ENCODE data around the gene USP37. TPM values are rescaled to one million over a fixed set of nuclear protein-coding genes. Genes with fewer than 3 reads are reported as not detected.

The USP37 gene
- total RNA-seq, 1 experiment from 2014 or later = 31.0 TPM

DNA sequence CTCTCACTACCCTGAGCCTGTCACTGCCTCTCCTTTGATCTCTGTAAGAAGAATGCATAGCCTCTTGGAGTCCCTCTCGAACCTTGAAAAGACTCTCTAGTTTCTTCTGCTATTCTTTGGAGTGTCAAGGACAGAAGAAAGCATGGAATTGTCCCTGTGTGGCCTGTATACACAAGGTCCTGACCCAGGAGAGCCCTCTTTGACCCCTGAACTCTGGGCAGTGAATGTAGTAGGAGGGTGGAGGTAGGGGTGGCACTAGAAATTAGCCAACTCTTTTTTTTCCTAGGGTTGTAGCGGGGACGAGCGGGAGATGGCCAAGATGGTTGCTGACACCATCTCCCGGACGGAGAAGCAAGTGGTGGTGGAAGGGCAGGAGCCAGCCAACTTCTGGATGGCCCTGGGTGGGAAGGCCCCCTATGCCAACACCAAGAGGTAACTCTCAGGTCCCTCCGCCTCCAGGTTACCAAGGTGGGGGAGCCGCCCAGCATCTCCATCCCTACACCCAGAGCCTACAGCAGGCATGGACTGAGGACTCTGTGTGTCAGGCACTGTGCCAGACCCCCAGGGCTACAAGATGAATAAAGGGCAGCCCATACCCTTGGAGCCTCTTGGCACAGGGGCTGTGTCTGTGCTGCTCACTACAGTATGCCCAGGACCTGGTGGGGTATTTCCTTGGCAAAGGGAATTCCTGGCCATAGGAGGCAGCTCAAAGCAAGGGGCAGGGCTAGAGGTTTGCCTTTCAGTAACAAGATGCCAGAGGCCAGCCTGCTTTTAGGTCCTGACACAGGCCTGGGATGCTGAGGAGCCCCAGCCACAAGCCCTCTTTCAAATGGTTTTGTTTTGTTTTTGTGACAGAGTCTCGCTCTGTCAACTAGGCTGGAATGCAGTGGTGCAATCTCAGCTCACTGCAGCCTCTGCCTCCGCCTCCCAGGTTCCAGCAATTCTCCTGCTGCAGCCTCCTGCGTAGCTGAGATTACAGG is 132.9 kb downstream of the USP37 start:
- CTCF ChIA-PET = no interaction called here
- H3K27me3 ChIP-seq (replicated peaks; ENCODE audit: insufficient read depth, low read depth, low read length, poor library complexity) = no peaks in the 10 kb centered on the region
- POLR2A ChIA-PET (ENCODE audit: low non-redundant PET) = no interaction called here
- intact Hi-C loops (cut with micrococcal nuclease; ENCODE audit: unreplicated experiment) = no loop called here
- no peak overlapping the region for H3K27ac ChIP-seq (ENCODE audit: low read depth, low read length, poor library complexity, severe bottlenecking)
- no TSS peak for BruUV-seq (replicated peaks)
- no peak for DNase-seq (ENCODE audit: low spot score)
- no peaks in the 10 kb centered on the region for H3K4me1 ChIP-seq (ENCODE audit: insufficient read depth, low read length, poor library complexity, severe bottlenecking)
- no peaks in the 10 kb centered on the region for H3K36me3 ChIP-seq (ENCODE audit: insufficient read depth, low read length, poor library complexity, severe bottlenecking)
- TF ChIP-seq, protein P1, sequence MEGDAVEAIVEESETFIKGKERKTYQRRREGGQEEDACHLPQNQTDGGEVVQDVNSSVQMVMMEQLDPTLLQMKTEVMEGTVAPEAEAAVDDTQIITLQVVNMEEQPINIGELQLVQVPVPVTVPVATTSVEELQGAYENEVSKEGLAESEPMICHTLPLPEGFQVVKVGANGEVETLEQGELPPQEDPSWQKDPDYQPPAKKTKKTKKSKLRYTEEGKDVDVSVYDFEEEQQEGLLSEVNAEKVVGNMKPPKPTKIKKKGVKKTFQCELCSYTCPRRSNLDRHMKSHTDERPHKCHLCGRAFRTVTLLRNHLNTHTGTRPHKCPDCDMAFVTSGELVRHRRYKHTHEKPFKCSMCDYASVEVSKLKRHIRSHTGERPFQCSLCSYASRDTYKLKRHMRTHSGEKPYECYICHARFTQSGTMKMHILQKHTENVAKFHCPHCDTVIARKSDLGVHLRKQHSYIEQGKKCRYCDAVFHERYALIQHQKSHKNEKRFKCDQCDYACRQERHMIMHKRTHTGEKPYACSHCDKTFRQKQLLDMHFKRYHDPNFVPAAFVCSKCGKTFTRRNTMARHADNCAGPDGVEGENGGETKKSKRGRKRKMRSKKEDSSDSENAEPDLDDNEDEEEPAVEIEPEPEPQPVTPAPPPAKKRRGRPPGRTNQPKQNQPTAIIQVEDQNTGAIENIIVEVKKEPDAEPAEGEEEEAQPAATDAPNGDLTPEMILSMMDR (conservative IDR thresholded peaks at IDR 0.05; ENCODE audit: low read depth, low read length) = no peak
- no peaks in the 10 kb centered on the region for H3K9me3 ChIP-seq (ENCODE audit: low read depth, low read length, poor library complexity, severe bottlenecking)
- no peak overlapping the region for H3K4me3 ChIP-seq (ENCODE audit: low read depth, low read length, poor library complexity, severe bottlenecking)

DNA sequence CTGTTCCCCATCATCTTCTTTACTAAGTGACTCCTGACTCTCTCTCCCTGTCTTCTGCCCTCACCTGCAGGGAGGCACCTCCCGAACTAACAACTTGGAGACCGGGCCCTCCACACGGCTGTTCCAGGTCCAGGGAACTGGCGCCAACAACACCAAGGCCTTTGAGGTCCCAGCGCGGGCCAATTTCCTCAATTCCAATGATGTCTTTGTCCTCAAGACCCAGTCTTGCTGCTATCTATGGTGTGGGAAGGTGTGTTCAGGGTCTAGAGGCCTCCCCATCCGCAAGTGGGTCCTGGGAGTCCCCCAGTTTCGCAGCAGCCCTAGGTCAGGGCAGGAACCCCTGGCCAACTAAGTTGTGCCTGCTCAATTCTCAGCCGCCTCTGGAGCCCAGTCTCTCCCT is 133.7 kb downstream of the USP37 start:
- DNase-seq (ENCODE audit: low spot score) = no peak
- TF ChIP-seq, protein P1 (conservative IDR thresholded peaks at IDR 0.05; ENCODE audit: low read depth, low read length) = no peak
- no peak for TF ChIP-seq EZH2 (IDR thresholded peaks at IDR 0.05; ENCODE audit: borderline replicate concordance, low read depth, low read length, poor library complexity, severe bottlenecking)
- Histone ChIP-seq H3K4me3 (ENCODE audit: low read depth, low read length, poor library complexity, severe bottlenecking) (no peak overlapping the region), H3K9me3 (ENCODE audit: low read depth, low read length, poor library complexity, severe bottlenecking) (no peaks in the 10 kb centered on the region), H3K27me3 (replicated peaks; ENCODE audit: insufficient read depth, low read depth, low read length, poor library complexity) (no peaks in the 10 kb centered on the region), H3K36me3 (ENCODE audit: insufficient read depth, low read length, poor library complexity, severe bottlenecking) (no peaks in the 10 kb centered on the region), H3K27ac (ENCODE audit: low read depth, low read length, poor library complexity, severe bottlenecking) (no peak overlapping the region), H3K4me1 (ENCODE audit: insufficient read depth, low read length, poor library complexity, severe bottlenecking) (no peaks in the 10 kb centered on the region)
- CTCF ChIA-PET = no interaction called here
- intact Hi-C loops (cut with micrococcal nuclease; ENCODE audit: unreplicated experiment) = no loop called here
- POLR2A ChIA-PET (ENCODE audit: low non-redundant PET) = no interaction called here
- no TSS peak for BruUV-seq (replicated peaks)

DNA sequence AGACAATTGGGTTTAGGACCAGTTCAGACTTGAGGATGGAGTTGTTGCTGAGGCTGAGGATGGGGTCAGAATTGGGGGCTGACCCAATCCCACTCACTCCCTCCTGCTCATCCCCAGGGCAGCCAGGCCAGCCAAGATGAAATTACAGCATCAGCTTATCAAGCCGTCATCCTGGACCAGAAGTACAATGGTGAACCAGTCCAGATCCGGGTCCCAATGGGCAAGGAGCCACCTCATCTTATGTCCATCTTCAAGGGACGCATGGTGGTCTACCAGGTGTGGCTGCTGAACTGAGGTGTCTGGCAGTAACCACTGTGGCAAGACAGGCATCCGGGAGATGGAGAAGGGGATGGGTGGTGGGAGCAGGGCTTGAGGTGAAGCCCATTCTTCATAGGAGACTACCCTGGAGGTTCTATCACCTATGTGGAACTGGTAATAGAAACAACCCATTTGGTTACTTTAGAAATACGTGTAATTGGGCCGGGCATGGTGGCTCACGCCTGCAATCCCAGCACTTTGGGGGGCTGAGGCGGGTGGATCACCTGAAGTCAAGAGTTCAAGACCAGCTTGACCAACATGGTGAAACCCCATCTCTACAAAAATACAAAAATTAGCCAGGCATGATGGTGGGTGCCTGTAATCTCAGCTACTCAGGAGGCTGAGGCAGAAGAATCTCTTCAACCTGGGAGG is 135.3 kb downstream of the USP37 start:
- CTCF ChIA-PET = no interaction called here

More for the DNA sequence above, 135.3 kb downstream of the USP37 start:
- Histone ChIP-seq H3K4me3 (ENCODE audit: low read depth, low read length, poor library complexity, severe bottlenecking) (no peak overlapping the region), H3K36me3 (ENCODE audit: insufficient read depth, low read length, poor library complexity, severe bottlenecking) (no peaks in the 10 kb centered on the region), H3K27me3 (replicated peaks; ENCODE audit: insufficient read depth, low read depth, low read length, poor library complexity) (no peaks in the 10 kb centered on the region), H3K9me3 (ENCODE audit: low read depth, low read length, poor library complexity, severe bottlenecking) (no peaks in the 10 kb centered on the region), H3K27ac (ENCODE audit: low read depth, low read length, poor library complexity, severe bottlenecking) (no peak overlapping the region), H3K4me1 (ENCODE audit: insufficient read depth, low read length, poor library complexity, severe bottlenecking) (no peaks in the 10 kb centered on the region)
- TF ChIP-seq EZH2 (IDR thresholded peaks at IDR 0.05; ENCODE audit: borderline replicate concordance, low read depth, low read length, poor library complexity, severe bottlenecking) = no peak
- TF ChIP-seq, protein P1 (conservative IDR thresholded peaks at IDR 0.05; ENCODE audit: low read depth, low read length) = no peak
- no peak for DNase-seq (ENCODE audit: low spot score)
- intact Hi-C loops (cut with micrococcal nuclease; ENCODE audit: unreplicated experiment) = no loop called here
- BruUV-seq (replicated peaks) = no TSS peak
- POLR2A ChIA-PET (ENCODE audit: low non-redundant PET) = no interaction called here

Measured in A673 (cell line).